Mesenchymal stem cell (in vitro differentiated cells and primary cell): Measurements from ENCODE around the gene DRD5.

Experiments
- DNase-seq: peaks from one replicate; pipeline ENCODE4 v3.0.0-alpha.2; 2013
- H2AFZ ChIP-seq: one replicate; pipeline ENCODE4 v1.6.1; 2013; ENCODE audit warnings: low read depth, mild to moderate bottlenecking, control low read depth, inconsistent platforms, low read length, moderate library complexity
- H2AK5ac ChIP-seq: 2 replicates; pipeline ENCODE4 v1.6.1; 2013; ENCODE audit warnings: low read length, moderate library complexity, mild to moderate bottlenecking, inconsistent platforms; ENCODE audit not compliant: severe bottlenecking
- H2BK120ac ChIP-seq: one replicate; pipeline ENCODE4 v1.6.1; 2013; ENCODE audit warnings: low read depth, mild to moderate bottlenecking, inconsistent platforms, low read length, moderate library complexity
- H2BK12ac ChIP-seq, 2 experiments: one replicate each; pipeline ENCODE4 v1.6.1; 2013; ENCODE audit warnings: inconsistent platforms in 2 of 2, low read length in 2 of 2, mild to moderate bottlenecking in 2 of 2, moderate library complexity in 2 of 2, control low read depth in 1 of 2
- H2BK15ac ChIP-seq: one replicate; pipeline ENCODE4 v1.6.1; 2013; ENCODE audit warnings: mild to moderate bottlenecking, low read depth, inconsistent platforms; ENCODE audit not compliant: poor library complexity, severe bottlenecking
- H2BK5ac ChIP-seq: 2 replicates; pipeline ENCODE4 v1.6.1; 2013; ENCODE audit warnings: low read depth, mild to moderate bottlenecking, low read length, control low read depth, inconsistent platforms; ENCODE audit not compliant: poor library complexity, severe bottlenecking
- H3K14ac ChIP-seq, 2 experiments: one replicate each; pipeline ENCODE4 v1.6.1; 2013; ENCODE audit warnings: inconsistent platforms in 2 of 2, low read length in 2 of 2, control low read depth in 1 of 2, mild to moderate bottlenecking in 1 of 2, moderate library complexity in 1 of 2
- H3K18ac ChIP-seq, 2 experiments: one replicate each; pipeline ENCODE4 v1.6.1; 2013; ENCODE audit warnings: inconsistent platforms in 2 of 2, low read length in 2 of 2, control low read depth in 1 of 2, low read depth in 1 of 2, mild to moderate bottlenecking in 1 of 2
- H3K23ac ChIP-seq, 2 experiments: one replicate each; pipeline ENCODE4 v1.6.1; 2013; ENCODE audit warnings: inconsistent platforms in 2 of 2, low read length in 2 of 2, mild to moderate bottlenecking in 2 of 2, moderate library complexity in 2 of 2, control low read depth in 1 of 2
- H3K27ac ChIP-seq: 2 replicates; pipeline ENCODE4 v1.5.1; 2013; ENCODE audit warnings: mild to moderate bottlenecking, moderate library complexity, low read length, control low read depth, inconsistent platforms; ENCODE audit not compliant: poor library complexity, severe bottlenecking
- H3K27me3 ChIP-seq, 2 experiments: 2 replicates each; pipeline versions ENCODE4 v1.6.1 to v1.7.0; 2013; ENCODE audit warnings: low read length in 2 of 2, mild to moderate bottlenecking in 2 of 2, moderate library complexity in 2 of 2, control low read depth in 1 of 2, inconsistent platforms in 1 of 2; ENCODE audit not compliant: control insufficient read depth in 1 of 2, insufficient read depth in 1 of 2
- H3K36me3 ChIP-seq, 2 experiments: 2 replicates each; pipeline versions ENCODE4 v1.6.1 to v1.7.0; 2013; ENCODE audit warnings: low read length in 2 of 2, control low read depth in 1 of 2, inconsistent platforms in 1 of 2, low read depth in 1 of 2, mild to moderate bottlenecking in 1 of 2; ENCODE audit not compliant: insufficient read depth in 2 of 2, control insufficient read depth in 1 of 2
- H3K4ac ChIP-seq, 2 experiments: one replicate each; pipeline ENCODE4 v1.6.1; 2013; ENCODE audit warnings: inconsistent platforms in 2 of 2, low read length in 2 of 2, mild to moderate bottlenecking in 2 of 2, moderate library complexity in 2 of 2, control low read depth in 1 of 2, low read depth in 1 of 2
- H3K4me1 ChIP-seq: 2 replicates; pipeline ENCODE4 v1.6.1; 2013; ENCODE audit warnings: low read depth, low read length, control low read depth; ENCODE audit not compliant: control insufficient read depth, insufficient read depth
- H3K4me2 ChIP-seq: 2 replicates; pipeline ENCODE4 v1.6.1; 2013; ENCODE audit warnings: low read length, mild to moderate bottlenecking, inconsistent platforms; ENCODE audit not compliant: poor library complexity, severe bottlenecking
- H3K4me3 ChIP-seq, 2 experiments: 2 replicates each; pipeline versions ENCODE4 v1.5.1 to v1.7.0; 2013; ENCODE audit warnings: low read length in 2 of 2, mild to moderate bottlenecking in 2 of 2, control low read depth in 1 of 2, low read depth in 1 of 2; ENCODE audit not compliant: insufficient read depth in 1 of 2
- H3K79me1 ChIP-seq: replicated peaks from 2 replicates; pipeline ENCODE4 v1.6.1; 2013; ENCODE audit warnings: mild to moderate bottlenecking, control low read depth, low read length, inconsistent platforms; ENCODE audit not compliant: poor library complexity, severe bottlenecking
- H3K9ac ChIP-seq: 2 replicates; pipeline ENCODE4 v1.7.0; 2013; ENCODE audit warnings: mild to moderate bottlenecking, low read length, moderate library complexity
- H3K9me3 ChIP-seq: 2 replicates; pipeline ENCODE4 v1.7.0; 2013; ENCODE audit warnings: mild to moderate bottlenecking, low read length; ENCODE audit not compliant: control insufficient read depth
- H4K8ac ChIP-seq: one replicate; pipeline ENCODE4 v1.6.1; 2013; ENCODE audit warnings: inconsistent platforms, mild to moderate bottlenecking, low read length, moderate library complexity
- H4K91ac ChIP-seq: one replicate; pipeline ENCODE4 v1.6.1; 2013; ENCODE audit warnings: mild to moderate bottlenecking, low read length, inconsistent platforms
- WGBS: methylation state at CpG from one replicate; pipeline ENCODE4 v1.1.7; 2013; ENCODE audit warnings: mixed read lengths; 5-methylcytosine and 5-hydroxymethylcytosine counted together

Gene DRD5

GRCh38 chr4:9764155-9764696 lies 17.2 kb upstream of the DRD5 start:
- Histone ChIP-seq H2BK5ac (no peak overlapping the region), H3K14ac (no peak overlapping the region), H4K91ac (no peak overlapping the region), H3K36me3 (no peaks in the 10 kb centered on the region), H2BK15ac (no peak overlapping the region), H3K79me1 (no peaks in the 10 kb centered on the region), H2AFZ (no peak overlapping the region), H2BK120ac (no peak overlapping the region), H3K4me1 (no peaks in the 10 kb centered on the region), H4K8ac (no peak overlapping the region), H2AK5ac (no peak overlapping the region), H3K4ac (no peak overlapping the region), H3K23ac (no peak overlapping the region), H3K9ac (no peak overlapping the region), H3K27me3 (peaks cover 0 to 31% of the 10 kb centered on the region in 2 experiments), H3K18ac (no peak overlapping the region), H2BK12ac (no peak overlapping the region), H3K4me3 (no peak overlapping the region), H3K27ac (no peak overlapping the region), H3K4me2 (no peak overlapping the region), H3K9me3 (no peaks in the 10 kb centered on the region)
- DNase-seq: no peak
- WGBS: 59% methylated on average over 4 of the region's 5 CpGs

DNA sequence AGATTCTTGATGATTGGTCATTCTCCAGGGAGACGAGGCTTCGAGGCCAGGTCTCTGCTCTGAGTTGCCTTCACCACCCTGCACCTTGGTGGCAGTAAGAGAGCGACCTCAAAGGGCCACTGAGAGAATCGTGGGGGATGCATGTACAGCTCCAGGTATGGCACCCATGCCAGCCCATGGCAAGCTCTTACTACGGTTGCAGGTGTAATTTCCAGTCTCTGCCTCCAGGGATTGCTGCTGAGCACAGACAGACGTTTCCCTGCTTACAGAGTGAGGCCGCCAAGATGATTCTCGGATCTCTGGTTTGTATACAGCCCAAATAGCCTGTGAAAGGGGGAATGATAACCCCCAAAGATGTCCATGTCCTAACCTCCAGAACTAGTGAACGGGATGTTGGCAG lies 16.3 kb upstream of the DRD5 start:
- Histone ChIP-seq H3K4ac (no peak overlapping the region), H2BK12ac (no peak overlapping the region)
- whole genome bisulfite sequencing: 32% methylated on average over 8 of the region's 9 CpGs

DNA sequence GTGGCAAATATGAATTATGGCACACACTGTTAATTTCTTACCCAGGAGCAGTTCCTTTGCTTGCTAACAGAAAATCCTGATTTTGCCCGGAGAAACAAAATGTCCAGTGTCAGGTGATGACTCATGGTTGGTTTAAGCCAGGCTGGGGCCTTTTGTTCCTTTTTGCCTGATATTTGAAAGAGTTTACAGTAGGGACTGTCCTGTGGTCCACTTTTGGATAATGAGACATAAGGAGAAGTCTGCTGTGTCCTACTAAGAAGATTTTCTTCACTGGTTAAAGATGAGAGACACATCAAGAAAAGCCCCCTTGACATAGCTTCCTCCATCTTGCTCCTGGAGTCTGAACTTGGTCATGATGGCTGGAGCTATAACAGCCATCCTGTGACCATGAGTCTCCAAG lies 12.1 kb upstream of the DRD5 start:
- no peak overlapping the region for H3K23ac ChIP-seq

More for the DNA sequence above, 16.3 kb upstream of the DRD5 start:
- H3K79me1 ChIP-seq: no peaks in the 10 kb centered on the region
- H3K9ac ChIP-seq: no peak overlapping the region
- H3K18ac ChIP-seq: no peak overlapping the region
- H3K9me3 ChIP-seq: no peaks in the 10 kb centered on the region
- no peak overlapping the region for H4K8ac ChIP-seq
- H4K91ac ChIP-seq: no peak overlapping the region
- H3K27me3 ChIP-seq: peaks cover 0 to 35% of the 10 kb centered on the region in 2 experiments
- H3K4me2 ChIP-seq: no peak overlapping the region
- H2BK120ac ChIP-seq: no peak overlapping the region
- no peak overlapping the region for H3K27ac ChIP-seq
- no peak overlapping the region for H3K14ac ChIP-seq
- H2AK5ac ChIP-seq: no peak overlapping the region
- no peaks in the 10 kb centered on the region for H3K36me3 ChIP-seq
- no peak overlapping the region for H3K4me3 ChIP-seq
- no peak overlapping the region for H2BK15ac ChIP-seq
- H3K4me1 ChIP-seq: no peaks in the 10 kb centered on the region
- no peak overlapping the region for H2BK5ac ChIP-seq
- no peak overlapping the region for H3K23ac ChIP-seq
- no peak for DNase-seq
- no peak overlapping the region for H2AFZ ChIP-seq

DNA sequence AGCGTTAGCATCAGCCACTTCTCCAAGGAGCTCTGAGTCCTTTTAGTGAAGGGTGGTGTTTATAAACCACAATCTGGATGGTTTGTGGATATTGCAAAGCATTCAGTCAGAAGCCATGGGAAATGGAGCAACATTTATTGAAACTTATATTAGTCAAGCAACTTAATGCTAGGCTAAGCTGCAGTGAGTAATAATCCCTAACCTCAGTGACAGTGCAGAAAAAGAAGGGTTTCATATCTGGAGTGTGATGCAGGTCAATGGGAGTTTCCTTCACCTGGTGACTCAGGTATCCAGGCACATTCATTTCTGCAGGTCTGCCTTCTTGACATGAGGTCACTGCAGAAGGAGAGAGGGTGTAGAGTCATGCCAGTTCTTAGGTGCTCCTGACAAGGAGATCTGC lies 10.4 kb upstream of the DRD5 start:
- no peak overlapping the region for H3K4me3 ChIP-seq
- no peaks in the 10 kb centered on the region for H3K36me3 ChIP-seq
- no peak overlapping the region for H2BK15ac ChIP-seq
- H3K14ac ChIP-seq: no peak overlapping the region
- H3K4me2 ChIP-seq: no peak overlapping the region
- H3K9ac ChIP-seq: no peak overlapping the region
- no peak overlapping the region for H3K18ac ChIP-seq
- WGBS: no CpG with 5 or more reads among the region's 1 CpG
- no peak for DNase-seq
- H3K9me3 ChIP-seq: no peaks in the 10 kb centered on the region
- H2BK5ac ChIP-seq: no peak overlapping the region
- H4K8ac ChIP-seq: no peak overlapping the region
- no peak overlapping the region for H2AK5ac ChIP-seq
- H3K27ac ChIP-seq: no peak overlapping the region
- no peak overlapping the region for H2AFZ ChIP-seq
- no peak overlapping the region for H3K23ac ChIP-seq
- no peaks in the 10 kb centered on the region for H3K4me1 ChIP-seq
- H3K79me1 ChIP-seq: no peaks in the 10 kb centered on the region
- no peak overlapping the region for H3K4ac ChIP-seq
- H4K91ac ChIP-seq: no peak overlapping the region
- no peak overlapping the region for H2BK120ac ChIP-seq
- H2BK12ac ChIP-seq: no peak overlapping the region
- peaks cover 0 to 26% of the 10 kb centered on the region in 2 experiments for H3K27me3 ChIP-seq

More for the DNA sequence above, 12.1 kb upstream of the DRD5 start:
- Histone ChIP-seq H4K91ac (no peak overlapping the region), H3K9me3 (no peaks in the 10 kb centered on the region), H3K79me1 (no peaks in the 10 kb centered on the region), H3K27ac (no peak overlapping the region), H2BK12ac (no peak overlapping the region), H2AFZ (no peak overlapping the region), H3K4ac (no peak overlapping the region), H2AK5ac (no peak overlapping the region), H3K14ac (no peak overlapping the region), H2BK5ac (no peak overlapping the region), H4K8ac (no peak overlapping the region), H3K27me3 (peaks cover 0 to 37% of the 10 kb centered on the region in 2 experiments), H3K18ac (no peak overlapping the region), H2BK15ac (no peak overlapping the region), H3K4me2 (no peak overlapping the region), H2BK120ac (no peak overlapping the region), H3K36me3 (no peaks in the 10 kb centered on the region), H3K4me3 (no peak overlapping the region), H3K9ac (no peak overlapping the region), H3K4me1 (no peaks in the 10 kb centered on the region)
- no peak for DNase-seq
- 76% methylated on average over 1 of the region's 1 CpG for WGBS
